Thyroid gland (tissue), 4 donors: ENCODE measurements around the gene ATL2. TPM values are rescaled to one million over a fixed set of nuclear protein-coding genes. Genes with fewer than 3 reads are reported as not detected.
A peak's percentile ranks its signal among the peaks of the same experiment; 100 is the strongest.

Experiments
- DNase-seq, 2 donors: peaks; one replicate each; pipeline ENCODE4 v3.0.0-alpha.2; 2019
- H3K27ac ChIP-seq, 3 donors: fragments of 200-600 bp; sonication (generic); 1 replicate in 2 of 3; 2 replicates in 1 of 3; pipeline ENCODE4 v1.5.1; 2016 to 2019; ENCODE audit warnings: mild to moderate bottlenecking in 1 of 3, moderate library complexity in 1 of 3
- H3K27me3 ChIP-seq: fragments of 200-600 bp; sonication (generic); one replicate; pipeline ENCODE4 v1.5.1; 2019
- H3K36me3 ChIP-seq, 2 donors: fragments of 200-600 bp; sonication (generic); one replicate each; pipeline ENCODE4 v1.5.1; 2016 to 2019
- H3K4me1 ChIP-seq, 2 donors: fragments of 200-600 bp; sonication (generic); one replicate each; pipeline ENCODE4 v1.5.1; 2017 to 2019
- H3K4me3 ChIP-seq, 3 donors: fragments of 200-600 bp; sonication (generic); replicated peaks in 1 of 3; 1 replicate in 2 of 3; 2 replicates in 1 of 3; pipeline ENCODE4 v1.5.1; 2016; ENCODE audit warnings: mild to moderate bottlenecking in 1 of 3
- H3K9me3 ChIP-seq: fragments of 200-600 bp; sonication (generic); one replicate; pipeline ENCODE4 v1.5.1; 2017
- POLR2A ChIP-seq, 2 donors: fragments of 450-650 bp; IDR thresholded peaks; one replicate each; pipeline ENCODE4 v1.6.1; 2017; ENCODE audit warnings: antibody characterized with exemption in 2 of 2, mild to moderate bottlenecking in 2 of 2, moderate library complexity in 1 of 2
- WGBS, 2 donors: methylation state at CpG; one replicate each; pipeline ENCODE4 v1.1.5; 2017; 5-methylcytosine and 5-hydroxymethylcytosine counted together
- intact Hi-C: fragments of 100-400 bp; cut with DNase I; formaldehyde crosslinking; loops from one replicate; pipeline ENCODE4 v1.15.1; 2023
- total RNA-seq, 4 donors: library from RNA; depleted of rRNA; stranded (reverse); fragments of >200 nt; gene quantifications; one replicate each; pipeline ENCODE4 v1.2.3, GENCODE V29; 2016
- TF ChIP-seq, protein P1 (sequence below), 6 experiments: fragments of 200-600 bp in 3 of 6; fragments of 450-650 bp in 3 of 6; sonication (generic) in 3 of 6; IDR thresholded peaks; one replicate each; pipeline ENCODE4 v1.5.1; 2016 to 2019; ENCODE audit warnings: antibody characterized with exemption in 6 of 6, mild to moderate bottlenecking in 2 of 6, inconsistent platforms in 1 of 6, moderate library complexity in 1 of 6

The ATL2 gene
- total RNA-seq, 4 donors from 2014 or later: 126 to 267 (median 146) TPM

GRCh38 chr2:38405917-38406596 is 29.0 kb upstream of the ATL2 start:
- TF ChIP-seq POLR2A (IDR thresholded peaks at IDR 0.05): no peak
- TF ChIP-seq, protein P1, sequence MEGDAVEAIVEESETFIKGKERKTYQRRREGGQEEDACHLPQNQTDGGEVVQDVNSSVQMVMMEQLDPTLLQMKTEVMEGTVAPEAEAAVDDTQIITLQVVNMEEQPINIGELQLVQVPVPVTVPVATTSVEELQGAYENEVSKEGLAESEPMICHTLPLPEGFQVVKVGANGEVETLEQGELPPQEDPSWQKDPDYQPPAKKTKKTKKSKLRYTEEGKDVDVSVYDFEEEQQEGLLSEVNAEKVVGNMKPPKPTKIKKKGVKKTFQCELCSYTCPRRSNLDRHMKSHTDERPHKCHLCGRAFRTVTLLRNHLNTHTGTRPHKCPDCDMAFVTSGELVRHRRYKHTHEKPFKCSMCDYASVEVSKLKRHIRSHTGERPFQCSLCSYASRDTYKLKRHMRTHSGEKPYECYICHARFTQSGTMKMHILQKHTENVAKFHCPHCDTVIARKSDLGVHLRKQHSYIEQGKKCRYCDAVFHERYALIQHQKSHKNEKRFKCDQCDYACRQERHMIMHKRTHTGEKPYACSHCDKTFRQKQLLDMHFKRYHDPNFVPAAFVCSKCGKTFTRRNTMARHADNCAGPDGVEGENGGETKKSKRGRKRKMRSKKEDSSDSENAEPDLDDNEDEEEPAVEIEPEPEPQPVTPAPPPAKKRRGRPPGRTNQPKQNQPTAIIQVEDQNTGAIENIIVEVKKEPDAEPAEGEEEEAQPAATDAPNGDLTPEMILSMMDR (IDR thresholded peaks at IDR 0.05): no peak
- no peaks in the 10 kb centered on the region for H3K36me3 ChIP-seq
- peak overlapping the region; percentile 5 to 62 (median 32) for H3K27ac ChIP-seq
- WGBS, 2 donors: 87 to 88% methylated on average over 9 of the region's 9 CpGs
- H3K27me3 ChIP-seq: no peaks in the 10 kb centered on the region
- H3K9me3 ChIP-seq: no peaks in the 10 kb centered on the region
- no peak for DNase-seq
- H3K4me3 ChIP-seq: no peak overlapping the region
- peaks cover 26 to 48% of the 10 kb centered on the region in 2 donors for H3K4me1 ChIP-seq
- intact Hi-C loops: no loop called here

GRCh38 chr2:38400513-38400912 is 23.4 kb upstream of the ATL2 start:
- no peak for TF ChIP-seq POLR2A (IDR thresholded peaks at IDR 0.05)
- TF ChIP-seq, protein P1 (IDR thresholded peaks at IDR 0.05): no peak
- Histone ChIP-seq H3K4me1 (no peaks in the 10 kb centered on the region), H3K27me3 (no peaks in the 10 kb centered on the region), H3K27ac (no peak overlapping the region), H3K9me3 (no peaks in the 10 kb centered on the region), H3K36me3 (no peaks in the 10 kb centered on the region), H3K4me3 (no peak overlapping the region)
- no peak for DNase-seq
- intact Hi-C loops: no loop called here

- 94 to 96% methylated on average over 4 of the region's 4 CpGs for WGBS, 2 donors
- no peaks in the 10 kb centered on the region for H3K9me3 ChIP-seq
- no peak for TF ChIP-seq POLR2A (IDR thresholded peaks at IDR 0.05)
- TF ChIP-seq, protein P1 (IDR thresholded peaks at IDR 0.05): no peak
- DNase-seq: no peak
- intact Hi-C loops: no loop called here
- H3K36me3 ChIP-seq: no peaks in the 10 kb centered on the region
- no peak overlapping the region for H3K4me3 ChIP-seq
- H3K4me1 ChIP-seq: no peaks in the 10 kb centered on the region
- no peak overlapping the region for H3K27ac ChIP-seq
- no peaks in the 10 kb centered on the region for H3K27me3 ChIP-seq
Observed at GRCh38 chr2:38398739-38399138, 21.7 kb upstream of the ATL2 start.

DNA sequence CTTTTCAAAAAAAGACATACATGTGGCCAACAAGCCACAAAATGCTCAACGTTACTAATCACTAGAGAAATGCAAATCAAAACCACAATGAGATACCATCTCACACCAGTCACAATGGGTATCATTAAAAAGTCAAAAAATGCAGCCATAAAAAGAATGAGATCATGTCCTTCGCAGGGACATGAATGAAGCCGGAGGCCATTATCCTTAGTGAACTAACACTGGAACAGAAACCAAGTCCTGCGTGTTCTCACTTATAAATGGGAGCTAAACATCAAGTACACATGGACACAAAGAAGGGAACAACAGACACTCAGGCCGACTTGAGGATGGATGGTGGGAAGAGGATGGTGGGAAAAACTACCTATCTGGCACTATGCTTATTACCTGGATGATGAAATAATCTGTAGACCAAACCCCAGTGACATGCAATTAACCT is 17.8 kb upstream of the ATL2 start:
- WGBS, 2 donors: 86 to 89% methylated on average over 5 of the region's 5 CpGs

DNA sequence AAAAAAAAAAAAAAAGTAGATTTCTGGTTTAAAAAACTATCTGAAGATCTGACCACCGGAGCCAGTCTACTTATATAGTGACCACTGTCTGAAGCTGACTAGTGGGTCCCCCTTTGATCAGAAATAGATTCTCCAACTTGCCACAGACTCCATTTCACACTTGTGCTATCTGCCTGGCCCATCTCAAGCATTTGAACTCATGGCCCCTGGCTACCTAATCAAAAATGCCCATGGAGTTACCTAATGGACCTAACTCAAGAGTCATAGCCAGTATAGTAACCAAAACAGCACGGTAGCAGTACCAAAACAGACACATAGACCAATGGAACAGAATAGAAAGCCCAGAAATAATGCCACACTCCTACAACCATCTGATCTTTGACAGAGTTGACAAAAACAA is 17.0 kb upstream of the ATL2 start:
- H3K27ac ChIP-seq: no peak overlapping the region
- H3K9me3 ChIP-seq: no peaks in the 10 kb centered on the region
- H3K4me1 ChIP-seq: no peaks in the 10 kb centered on the region
- H3K36me3 ChIP-seq: no peaks in the 10 kb centered on the region
- 97 to 98% methylated on average over 2 of the region's 2 CpGs for WGBS, 2 donors
- H3K27me3 ChIP-seq: no peaks in the 10 kb centered on the region
- TF ChIP-seq, protein P1 (IDR thresholded peaks at IDR 0.05): no peak
- TF ChIP-seq POLR2A (IDR thresholded peaks at IDR 0.05): no peak
- H3K4me3 ChIP-seq: no peak overlapping the region
- DNase-seq: no peak
- intact Hi-C loops: no loop called here

More for the DNA sequence above, 17.8 kb upstream of the ATL2 start:
- Histone ChIP-seq H3K4me1 (no peaks in the 10 kb centered on the region), H3K27ac (no peak overlapping the region), H3K27me3 (no peaks in the 10 kb centered on the region), H3K4me3 (no peak overlapping the region), H3K9me3 (no peaks in the 10 kb centered on the region), H3K36me3 (no peaks in the 10 kb centered on the region)
- TF ChIP-seq, protein P1 (IDR thresholded peaks at IDR 0.05): no peak
- TF ChIP-seq POLR2A (IDR thresholded peaks at IDR 0.05): no peak
- no peak for DNase-seq
- intact Hi-C loops: no loop called here
